GM23338 (cell line): ENCODE results near the gene POC1B.

ENCODE experiments used
- CREB1 ChIP-seq: fragments of 250-450 bp; sonication (Bioruptor Pico); IDR thresholded peaks from 2 replicates; pipeline ENCODE4 v1.5.0; 2020; ENCODE audit warnings: low read depth, mild to moderate bottlenecking, moderate library complexity
- EZH2phosphoT487 ChIP-seq: fragments of 200-600 bp; sonication (generic); IDR thresholded peaks from one replicate; pipeline ENCODE4 v1.8.1; 2018; ENCODE audit warnings: antibody characterized with exemption; ENCODE audit not compliant: unreplicated experiment
- TF ChIP-seq, protein P1 (sequence below), 2 experiments: fragments of 200-600 bp in 1 of 2; sonication (generic) in 1 of 2; conservative IDR thresholded peaks; 2 replicates each; pipeline versions ENCODE4 v1.5.1 to v1.6.1; 2016 to 2017; ENCODE audit warnings: antibody characterized with exemption in 2 of 2, low read depth in 2 of 2, mild to moderate bottlenecking in 2 of 2, moderate library complexity in 1 of 2
- TF ChIP-seq, protein P2 (sequence below): IDR thresholded peaks from one replicate; pipeline ENCODE4 v1.6.1; 2018; ENCODE audit warnings: antibody characterized with exemption; ENCODE audit not compliant: unreplicated experiment

DNA sequence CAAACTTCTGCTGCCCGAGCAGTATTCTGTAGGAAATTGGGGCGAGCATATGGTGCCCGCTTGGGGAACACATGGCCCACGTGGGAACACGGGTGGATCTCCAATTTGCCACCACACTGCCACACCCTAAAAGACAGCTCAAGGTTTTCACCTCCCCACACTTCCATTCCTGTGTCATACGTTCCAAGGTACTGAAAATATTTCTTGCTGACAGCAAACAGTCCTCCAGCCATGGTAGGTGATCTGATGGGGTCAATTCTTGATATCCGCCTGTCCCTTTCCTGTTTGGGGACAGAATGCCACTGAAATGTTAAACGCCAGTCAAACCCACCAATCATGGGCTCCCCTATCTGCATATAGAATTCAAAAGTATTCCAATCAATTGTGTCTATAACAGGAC, 2.5 kb downstream of the POC1B start:
- TF ChIP-seq, protein P1, sequence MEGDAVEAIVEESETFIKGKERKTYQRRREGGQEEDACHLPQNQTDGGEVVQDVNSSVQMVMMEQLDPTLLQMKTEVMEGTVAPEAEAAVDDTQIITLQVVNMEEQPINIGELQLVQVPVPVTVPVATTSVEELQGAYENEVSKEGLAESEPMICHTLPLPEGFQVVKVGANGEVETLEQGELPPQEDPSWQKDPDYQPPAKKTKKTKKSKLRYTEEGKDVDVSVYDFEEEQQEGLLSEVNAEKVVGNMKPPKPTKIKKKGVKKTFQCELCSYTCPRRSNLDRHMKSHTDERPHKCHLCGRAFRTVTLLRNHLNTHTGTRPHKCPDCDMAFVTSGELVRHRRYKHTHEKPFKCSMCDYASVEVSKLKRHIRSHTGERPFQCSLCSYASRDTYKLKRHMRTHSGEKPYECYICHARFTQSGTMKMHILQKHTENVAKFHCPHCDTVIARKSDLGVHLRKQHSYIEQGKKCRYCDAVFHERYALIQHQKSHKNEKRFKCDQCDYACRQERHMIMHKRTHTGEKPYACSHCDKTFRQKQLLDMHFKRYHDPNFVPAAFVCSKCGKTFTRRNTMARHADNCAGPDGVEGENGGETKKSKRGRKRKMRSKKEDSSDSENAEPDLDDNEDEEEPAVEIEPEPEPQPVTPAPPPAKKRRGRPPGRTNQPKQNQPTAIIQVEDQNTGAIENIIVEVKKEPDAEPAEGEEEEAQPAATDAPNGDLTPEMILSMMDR (conservative IDR thresholded peaks at IDR 0.05; ENCODE audit: low read depth in 2 of 2), result no peak
- TF ChIP-seq, protein P2, sequence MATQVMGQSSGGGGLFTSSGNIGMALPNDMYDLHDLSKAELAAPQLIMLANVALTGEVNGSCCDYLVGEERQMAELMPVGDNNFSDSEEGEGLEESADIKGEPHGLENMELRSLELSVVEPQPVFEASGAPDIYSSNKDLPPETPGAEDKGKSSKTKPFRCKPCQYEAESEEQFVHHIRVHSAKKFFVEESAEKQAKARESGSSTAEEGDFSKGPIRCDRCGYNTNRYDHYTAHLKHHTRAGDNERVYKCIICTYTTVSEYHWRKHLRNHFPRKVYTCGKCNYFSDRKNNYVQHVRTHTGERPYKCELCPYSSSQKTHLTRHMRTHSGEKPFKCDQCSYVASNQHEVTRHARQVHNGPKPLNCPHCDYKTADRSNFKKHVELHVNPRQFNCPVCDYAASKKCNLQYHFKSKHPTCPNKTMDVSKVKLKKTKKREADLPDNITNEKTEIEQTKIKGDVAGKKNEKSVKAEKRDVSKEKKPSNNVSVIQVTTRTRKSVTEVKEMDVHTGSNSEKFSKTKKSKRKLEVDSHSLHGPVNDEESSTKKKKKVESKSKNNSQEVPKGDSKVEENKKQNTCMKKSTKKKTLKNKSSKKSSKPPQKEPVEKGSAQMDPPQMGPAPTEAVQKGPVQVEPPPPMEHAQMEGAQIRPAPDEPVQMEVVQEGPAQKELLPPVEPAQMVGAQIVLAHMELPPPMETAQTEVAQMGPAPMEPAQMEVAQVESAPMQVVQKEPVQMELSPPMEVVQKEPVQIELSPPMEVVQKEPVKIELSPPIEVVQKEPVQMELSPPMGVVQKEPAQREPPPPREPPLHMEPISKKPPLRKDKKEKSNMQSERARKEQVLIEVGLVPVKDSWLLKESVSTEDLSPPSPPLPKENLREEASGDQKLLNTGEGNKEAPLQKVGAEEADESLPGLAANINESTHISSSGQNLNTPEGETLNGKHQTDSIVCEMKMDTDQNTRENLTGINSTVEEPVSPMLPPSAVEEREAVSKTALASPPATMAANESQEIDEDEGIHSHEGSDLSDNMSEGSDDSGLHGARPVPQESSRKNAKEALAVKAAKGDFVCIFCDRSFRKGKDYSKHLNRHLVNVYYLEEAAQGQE, result no peak
- TF ChIP-seq EZH2phosphoT487, result no peak
- no peak for TF ChIP-seq CREB1
